ENCODE data around the gene GSTA4. TPM values are rescaled to one million over a fixed set of nuclear protein-coding genes. Genes with fewer than 3 reads are reported as not detected.
A peak's percentile ranks its signal among the peaks of the same experiment; 100 is the strongest.

GSTA4 gene
- total and polyA plus RNA-seq, 2 experiments from 2014 or later: 26.5 to 37.9 TPM

DNA sequence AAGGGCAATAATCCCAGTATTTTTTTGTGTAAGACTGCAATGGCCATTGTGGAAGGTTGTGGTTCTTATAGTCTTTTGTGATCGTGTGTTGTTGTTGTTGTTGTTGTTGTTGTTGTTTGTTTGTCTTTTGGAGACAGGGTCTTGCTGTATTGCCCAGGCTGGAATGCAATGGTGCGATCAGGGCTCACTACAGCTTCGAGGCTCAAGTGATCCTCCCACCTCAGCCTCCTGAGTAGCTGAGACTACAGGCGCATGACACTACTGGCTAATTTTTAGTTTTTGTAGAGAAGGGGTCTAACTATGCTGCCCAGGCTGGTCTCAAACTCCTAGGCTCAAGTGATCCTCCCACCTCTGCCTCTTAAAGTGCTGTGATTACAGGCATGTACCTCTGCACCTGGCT is 3.5 kb upstream of the GSTA4 start:
- 77 to 85% methylated on average over 4 of the region's 4 CpGs for WGBS, 2 experiments (ENCODE audit: low coverage in 1 of 2, low lambda C conversion rate in 2 of 2, missing lambda C conversion rate in 2 of 2)
- Histone ChIP-seq H3K9me2 (ENCODE audit: insufficient read depth) (no peaks in the 10 kb centered on the region), H3F3A (ENCODE audit: insufficient read depth) (peaks cover 15% of the 10 kb centered on the region), H3K27me3 (replicated peaks; ENCODE audit: insufficient read depth) (no peaks in the 10 kb centered on the region), H2AFZ (no peak overlapping the region), H3K4me2 (ENCODE audit: unreplicated experiment) (no peak overlapping the region), H3K36me3 (ENCODE audit: low read depth) (no peaks in the 10 kb centered on the region), H3K4me1 (ENCODE audit: insufficient read depth) (peaks cover 11% of the 10 kb centered on the region), H3K4me3 (no peak overlapping the region), H3K9me3 (ENCODE audit: low read depth) (no peaks in the 10 kb centered on the region), H3K79me2 (ENCODE audit: insufficient read depth) (no peaks in the 10 kb centered on the region), H3K27ac (no peak overlapping the region), H3K9ac (no peak overlapping the region), H4K20me1 (ENCODE audit: insufficient read depth) (no peaks in the 10 kb centered on the region)
- no peak for DNase-seq
- no peak for TF ChIP-seq EZH2phosphoT487 (IDR thresholded peaks at IDR 0.05; ENCODE audit: insufficient read depth, low read depth)
- no peak for TF ChIP-seq EZH2 (IDR thresholded peaks at IDR 0.05; ENCODE audit: insufficient read depth, poor library complexity, severe bottlenecking)
- in situ Hi-C loops (cut with MboI): no loop called here

GRCh38 chr6:52995913-52996645 is 995 bp upstream of the GSTA4 start:
- H3K79me2 ChIP-seq (ENCODE audit: insufficient read depth): 0 out of 2 replicates have a peak, but pooled peaks cover 12% of the 10 kb centered on the region
- peak overlapping the region; percentile 50 for H3K4me3 ChIP-seq
- in situ Hi-C loops (cut with MboI): no loop called here
- no peaks in the 10 kb centered on the region for H3K27me3 ChIP-seq (replicated peaks; ENCODE audit: insufficient read depth)
- peaks cover 28% of the 10 kb centered on the region for H3F3A ChIP-seq (ENCODE audit: insufficient read depth)
- H2AFZ ChIP-seq: peak overlapping the region; percentile 46; the same call in 1 of the 2 replicates
- peak overlapping the region; percentile 50 for H3K27ac ChIP-seq
- H3K9me3 ChIP-seq (ENCODE audit: low read depth): no peaks in the 10 kb centered on the region
- H4K20me1 ChIP-seq (ENCODE audit: insufficient read depth): no peaks in the 10 kb centered on the region
- WGBS, 2 experiments (ENCODE audit: low coverage in 1 of 2, low lambda C conversion rate in 2 of 2, missing lambda C conversion rate in 2 of 2): 9 to 10% methylated on average over 21 of the region's 21 CpGs
- peak; percentile 75 for DNase-seq
- H3K4me2 ChIP-seq (ENCODE audit: unreplicated experiment): peak overlapping the region; percentile 76
- peaks cover 24% of the 10 kb centered on the region for H3K4me1 ChIP-seq (ENCODE audit: insufficient read depth)
- no peaks in the 10 kb centered on the region for H3K9me2 ChIP-seq (ENCODE audit: insufficient read depth)
- no peaks in the 10 kb centered on the region for H3K36me3 ChIP-seq (ENCODE audit: low read depth)
- TF ChIP-seq EZH2phosphoT487 (IDR thresholded peaks at IDR 0.05; ENCODE audit: insufficient read depth, low read depth) (no peak), EZH2 (IDR thresholded peaks at IDR 0.05; ENCODE audit: insufficient read depth, poor library complexity, severe bottlenecking) (no peak)
- 0 out of 2 replicates have a peak overlapping the region, but pooled peaks have one; percentile 5 for H3K9ac ChIP-seq

- WGBS, 2 experiments (ENCODE audit: low coverage in 1 of 2, low lambda C conversion rate in 2 of 2, missing lambda C conversion rate in 2 of 2): 0 to 2% methylated on average over 13 of the region's 13 CpGs
- H3K27me3 ChIP-seq (replicated peaks; ENCODE audit: insufficient read depth): no peaks in the 10 kb centered on the region
These were observed 320 bp downstream of the GSTA4 start for GRCh38 chr6:52994839-52995088.

DNA sequence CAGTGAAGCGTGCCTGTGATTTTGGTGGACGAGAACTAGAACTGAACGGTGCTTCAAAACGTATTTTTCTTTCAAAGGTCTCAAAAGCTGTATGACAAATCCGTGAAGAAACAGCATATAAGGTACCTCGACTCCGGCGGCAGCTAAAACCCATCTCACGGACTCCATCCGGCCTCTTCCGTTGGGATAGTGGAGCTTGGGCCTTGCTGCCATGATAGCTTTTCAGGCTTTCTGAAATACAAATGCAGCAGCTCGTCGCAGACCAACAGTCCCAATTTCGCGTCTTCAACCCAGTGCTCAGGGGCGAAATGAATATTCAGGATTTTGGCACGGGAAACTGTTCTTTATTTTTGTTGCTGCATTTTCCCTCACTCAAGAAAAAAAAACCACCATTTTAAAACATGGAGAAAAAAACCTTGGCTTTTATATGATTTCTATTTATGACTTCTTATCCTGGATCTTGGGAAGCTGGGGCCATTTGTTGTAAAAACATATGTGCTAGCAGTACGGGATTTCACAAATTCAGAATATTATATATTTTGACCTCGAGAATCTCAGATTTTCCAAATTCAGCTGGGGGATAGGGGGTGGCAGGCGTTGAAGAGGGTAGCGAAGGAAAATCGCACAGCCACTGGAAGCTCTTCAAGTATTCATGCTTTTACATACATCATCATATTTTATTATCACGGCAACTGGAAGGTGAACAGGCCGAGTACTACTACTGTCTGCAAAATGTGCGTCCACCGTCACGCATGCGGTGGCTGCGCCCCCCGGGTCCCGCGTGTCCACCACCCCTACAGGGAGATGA is 849 bp downstream of the GSTA4 start:
- Histone ChIP-seq H3K4me2 (ENCODE audit: unreplicated experiment) (peak overlapping the region; percentile 97), H4K20me1 (ENCODE audit: insufficient read depth) (no peaks in the 10 kb centered on the region), H3K4me3 (peak overlapping the region; percentile 93), H2AFZ (peak overlapping the region; percentile 96), H3K9me3 (ENCODE audit: low read depth) (no peaks in the 10 kb centered on the region), H3K9ac (peak overlapping the region; percentile 93), H3K9me2 (ENCODE audit: insufficient read depth) (no peaks in the 10 kb centered on the region), H3K27me3 (replicated peaks; ENCODE audit: insufficient read depth) (no peaks in the 10 kb centered on the region), H3K36me3 (ENCODE audit: low read depth) (no peaks in the 10 kb centered on the region), H3K4me1 (ENCODE audit: insufficient read depth) (peaks cover 33% of the 10 kb centered on the region), H3K79me2 (ENCODE audit: insufficient read depth) (0 out of 2 replicates have a peak, but pooled peaks cover 12% of the 10 kb centered on the region), H3K27ac (peak overlapping the region; percentile 96), H3F3A (ENCODE audit: insufficient read depth) (peaks cover 28% of the 10 kb centered on the region)
- TF ChIP-seq EZH2phosphoT487 (IDR thresholded peaks at IDR 0.05; ENCODE audit: insufficient read depth, low read depth) (no peak), EZH2 (IDR thresholded peaks at IDR 0.05; ENCODE audit: insufficient read depth, poor library complexity, severe bottlenecking) (no peak)
- in situ Hi-C loops (cut with MboI): no loop called here
- DNase-seq: peak; percentile 60
- 3 to 5% methylated on average over 31 to 32 of the region's 32 CpGs for WGBS, 2 experiments (ENCODE audit: low coverage in 1 of 2, low lambda C conversion rate in 2 of 2, missing lambda C conversion rate in 2 of 2)

More at GRCh38 chr6:52994839-52995088, 320 bp downstream of the GSTA4 start:
- H4K20me1 ChIP-seq (ENCODE audit: insufficient read depth): no peaks in the 10 kb centered on the region
- H3K9ac ChIP-seq: peak overlapping the region; percentile 93
- H3K9me2 ChIP-seq (ENCODE audit: insufficient read depth): no peaks in the 10 kb centered on the region
- DNase-seq: no peak
- no peaks in the 10 kb centered on the region for H3K9me3 ChIP-seq (ENCODE audit: low read depth)
- in situ Hi-C loops (cut with MboI): no loop called here
- H3K79me2 ChIP-seq (ENCODE audit: insufficient read depth): 0 out of 2 replicates have a peak, but pooled peaks cover 12% of the 10 kb centered on the region
- peak overlapping the region; percentile 97 for H3K4me2 ChIP-seq (ENCODE audit: unreplicated experiment)
- H2AFZ ChIP-seq: peak overlapping the region; percentile 96
- TF ChIP-seq EZH2 (IDR thresholded peaks at IDR 0.05; ENCODE audit: insufficient read depth, poor library complexity, severe bottlenecking) (no peak), EZH2phosphoT487 (IDR thresholded peaks at IDR 0.05; ENCODE audit: insufficient read depth, low read depth) (no peak)
- H3K4me1 ChIP-seq (ENCODE audit: insufficient read depth): peaks cover 33% of the 10 kb centered on the region
- peak overlapping the region; percentile 96 for H3K27ac ChIP-seq
- peak overlapping the region; percentile 93 for H3K4me3 ChIP-seq
- no peaks in the 10 kb centered on the region for H3K36me3 ChIP-seq (ENCODE audit: low read depth)
- peaks cover 28% of the 10 kb centered on the region for H3F3A ChIP-seq (ENCODE audit: insufficient read depth)

Data from GM23248 (cell line).